Choroid plexus epithelial cell (primary cell): ENCODE measurements around the gene PRAC1.

Experiments used
- DNase-seq: peaks from one replicate; pipeline ENCODE4 v3.0.0-alpha.2; 2010; ENCODE audit warnings: low read depth
- H3K4me3 ChIP-seq: 2 replicates; pipeline ENCODE4 v1.5.1; 2011; ENCODE audit warnings: low read depth, mild to moderate bottlenecking, control low read depth, low read length, moderate library complexity
- TF ChIP-seq, protein P1 (sequence below): conservative IDR thresholded peaks from 2 replicates; pipeline ENCODE4 v1.5.1; 2011; ENCODE audit warnings: low read depth, mild to moderate bottlenecking, control low read depth, inconsistent platforms, low read length, moderate library complexity

Gene PRAC1

DNA sequence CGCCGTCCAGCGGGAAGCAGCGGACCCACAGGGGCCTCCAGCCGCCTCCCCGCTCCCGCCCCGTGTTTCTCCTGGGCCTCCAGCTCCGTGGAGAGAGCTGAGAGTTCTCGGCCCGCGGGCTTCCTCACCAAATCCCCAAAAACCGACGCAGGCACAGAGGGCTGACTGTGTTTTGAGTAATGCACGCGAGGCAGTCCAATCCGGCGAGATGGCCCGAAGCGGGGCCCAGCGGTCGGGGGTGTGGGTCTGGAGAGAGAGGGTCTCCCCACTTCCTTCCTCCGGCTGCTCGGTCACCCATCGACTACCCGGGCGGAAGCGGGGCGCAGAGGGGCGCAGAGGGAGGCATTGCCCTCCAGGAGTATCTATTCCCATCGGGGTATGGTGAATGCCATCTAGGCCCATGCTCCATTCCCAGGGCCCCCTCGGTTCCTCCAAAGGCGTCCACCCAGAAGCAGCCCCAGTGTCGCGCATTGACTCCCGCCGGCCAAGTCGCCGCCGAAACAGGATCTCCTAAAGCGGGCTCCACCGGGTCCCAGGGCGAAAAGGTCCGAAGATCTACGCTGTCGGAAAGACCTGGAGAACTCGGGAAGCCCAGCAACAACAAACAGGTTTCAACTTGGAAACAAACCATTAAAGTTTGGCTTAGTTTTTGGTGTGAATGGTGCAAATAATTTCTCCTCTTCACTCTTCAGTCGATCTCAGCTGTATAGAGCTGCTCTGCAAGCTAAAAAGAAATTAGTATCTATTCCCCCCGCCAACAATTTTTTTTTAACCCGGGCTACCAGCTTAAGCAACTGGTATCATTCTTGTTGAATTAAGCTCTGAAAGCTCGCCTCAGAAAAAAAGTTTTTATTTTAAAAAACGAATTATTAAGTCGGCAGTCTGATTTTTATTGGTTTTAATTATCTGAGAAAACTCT, 25.4 kb upstream of the PRAC1 start:
- no peak overlapping the region for H3K4me3 ChIP-seq
- DNase-seq, result no peak
- TF ChIP-seq, protein P1, sequence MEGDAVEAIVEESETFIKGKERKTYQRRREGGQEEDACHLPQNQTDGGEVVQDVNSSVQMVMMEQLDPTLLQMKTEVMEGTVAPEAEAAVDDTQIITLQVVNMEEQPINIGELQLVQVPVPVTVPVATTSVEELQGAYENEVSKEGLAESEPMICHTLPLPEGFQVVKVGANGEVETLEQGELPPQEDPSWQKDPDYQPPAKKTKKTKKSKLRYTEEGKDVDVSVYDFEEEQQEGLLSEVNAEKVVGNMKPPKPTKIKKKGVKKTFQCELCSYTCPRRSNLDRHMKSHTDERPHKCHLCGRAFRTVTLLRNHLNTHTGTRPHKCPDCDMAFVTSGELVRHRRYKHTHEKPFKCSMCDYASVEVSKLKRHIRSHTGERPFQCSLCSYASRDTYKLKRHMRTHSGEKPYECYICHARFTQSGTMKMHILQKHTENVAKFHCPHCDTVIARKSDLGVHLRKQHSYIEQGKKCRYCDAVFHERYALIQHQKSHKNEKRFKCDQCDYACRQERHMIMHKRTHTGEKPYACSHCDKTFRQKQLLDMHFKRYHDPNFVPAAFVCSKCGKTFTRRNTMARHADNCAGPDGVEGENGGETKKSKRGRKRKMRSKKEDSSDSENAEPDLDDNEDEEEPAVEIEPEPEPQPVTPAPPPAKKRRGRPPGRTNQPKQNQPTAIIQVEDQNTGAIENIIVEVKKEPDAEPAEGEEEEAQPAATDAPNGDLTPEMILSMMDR, result no peak

DNA sequence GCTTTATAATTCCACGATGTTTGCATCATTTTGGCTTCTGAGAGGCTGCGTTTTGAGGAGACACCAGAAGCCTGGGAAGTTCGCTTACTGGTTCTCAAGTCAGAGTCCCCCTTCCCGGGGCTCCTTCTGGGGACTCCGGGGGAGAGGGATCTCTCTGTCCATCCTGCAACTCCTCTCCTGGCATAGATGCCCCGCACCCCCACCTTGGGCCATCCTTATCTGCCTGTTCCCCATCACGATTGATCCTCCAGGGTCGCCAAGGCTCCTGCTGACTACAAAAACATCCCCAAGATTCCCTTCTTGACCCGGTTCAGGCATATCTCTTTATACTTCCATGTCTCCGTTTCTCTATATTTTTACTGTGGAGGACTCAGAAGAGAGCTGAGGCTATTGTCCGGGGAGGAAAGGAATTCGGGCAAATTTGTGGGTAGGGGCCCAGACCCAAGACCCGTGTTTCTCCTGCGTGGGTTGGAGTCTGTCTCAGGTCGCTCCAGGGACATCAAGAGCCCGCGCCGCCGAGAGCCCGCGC, 24.7 kb upstream of the PRAC1 start:
- no peak overlapping the region for H3K4me3 ChIP-seq
- DNase-seq, result no peak
- TF ChIP-seq, protein P1, result no peak

DNA sequence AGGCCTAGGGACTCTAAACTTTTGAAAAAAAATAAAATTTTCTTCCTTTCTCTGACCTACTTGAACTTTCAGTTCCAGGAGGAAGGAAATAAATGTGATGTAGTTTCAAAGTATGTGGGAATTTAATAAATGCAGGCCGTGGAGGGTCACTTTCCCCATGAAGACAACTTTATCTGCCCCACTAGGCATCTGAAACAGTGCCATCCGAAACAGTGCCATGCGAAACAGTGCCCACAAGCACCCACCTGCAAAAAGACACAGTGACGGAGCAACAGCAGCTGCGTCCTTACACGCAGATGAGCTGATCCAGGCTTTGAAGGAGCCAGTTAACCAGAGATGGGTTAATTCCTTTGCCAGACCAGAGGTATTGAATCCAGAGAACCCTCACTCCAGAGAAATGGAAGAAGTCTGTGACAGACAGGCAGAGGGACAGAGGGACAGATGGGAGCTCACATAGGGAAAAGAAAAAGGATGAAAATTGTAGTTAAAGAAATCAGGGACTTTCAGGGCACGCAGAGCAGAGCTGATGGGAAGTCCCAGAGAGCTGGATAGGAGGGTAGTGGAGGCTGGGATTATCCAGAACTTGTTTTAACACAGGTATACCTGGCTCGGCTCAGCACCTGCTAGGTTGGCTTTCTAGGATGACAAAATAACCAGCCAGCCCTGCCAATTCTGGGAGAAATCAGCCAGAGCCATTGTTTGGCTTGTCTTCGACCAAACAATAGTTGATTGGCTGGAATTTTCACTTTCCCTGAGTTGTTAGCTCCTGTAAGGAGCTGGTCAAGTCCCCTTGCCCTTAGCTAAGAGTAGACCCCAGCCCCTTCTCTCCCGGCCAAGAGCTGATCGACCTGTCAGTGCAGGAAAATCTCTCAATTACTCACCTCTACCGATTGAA, 23.3 kb upstream of the PRAC1 start:
- no peak for DNase-seq
- no peak overlapping the region for H3K4me3 ChIP-seq
- TF ChIP-seq, protein P1, result no peak

DNA sequence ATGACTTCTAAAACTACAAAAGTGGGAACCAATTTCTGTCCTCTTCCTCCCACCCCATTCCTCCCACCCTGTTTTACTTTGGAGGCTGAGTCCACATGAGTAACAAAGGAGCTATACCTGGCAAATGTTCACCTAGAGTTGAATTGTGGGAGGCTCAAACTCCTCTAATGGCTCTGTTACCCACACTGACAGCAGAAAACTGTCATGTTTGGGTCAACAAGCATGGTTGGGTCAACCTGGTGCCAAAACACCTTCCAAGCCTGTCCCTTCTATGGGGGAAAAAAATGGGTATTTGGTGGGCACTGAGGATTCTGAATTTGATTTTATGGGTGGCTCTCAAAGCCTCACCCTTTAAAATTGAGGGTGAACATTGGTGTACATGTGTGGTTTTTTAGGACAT, 18.2 kb upstream of the PRAC1 start:
- no peak for DNase-seq
- TF ChIP-seq, protein P1, result no peak
- no peak overlapping the region for H3K4me3 ChIP-seq

DNA sequence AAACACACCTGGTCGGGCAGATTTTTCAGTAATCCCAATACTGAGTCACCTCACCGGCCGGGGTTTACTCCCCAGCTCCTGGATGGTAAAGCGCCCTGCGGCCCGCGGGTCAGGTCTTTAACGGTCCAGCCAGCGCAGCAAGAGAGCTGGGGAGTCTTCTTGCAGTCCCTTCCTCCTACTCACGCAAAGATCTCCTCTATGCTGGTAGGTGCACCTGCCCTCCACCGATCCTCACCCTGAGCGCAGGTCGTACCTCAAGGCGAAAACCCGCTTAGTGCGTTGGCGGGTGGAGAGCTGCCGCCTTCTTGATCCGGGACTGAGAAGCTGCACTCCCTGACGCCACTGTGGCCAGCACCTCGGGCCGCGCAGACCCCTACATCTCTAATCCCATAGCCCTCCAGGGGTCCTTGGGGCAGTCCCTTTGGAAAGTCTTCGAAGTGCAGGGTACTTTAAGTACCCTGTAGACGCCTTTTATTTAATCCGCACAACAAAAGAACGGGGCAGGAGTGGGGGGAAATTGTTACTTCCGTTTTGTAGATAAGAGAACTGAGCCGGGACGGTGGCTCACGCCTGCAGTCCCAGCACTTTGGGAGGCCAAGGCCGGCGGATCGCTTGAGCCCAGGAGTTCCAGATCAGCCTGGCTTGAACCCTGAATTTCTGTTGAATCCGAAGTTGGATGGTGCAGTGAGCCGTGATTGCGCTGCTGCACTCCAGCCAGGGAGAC, 16.6 kb upstream of the PRAC1 start:
- H3K4me3 ChIP-seq, result no peak overlapping the region
- no peak for DNase-seq
- TF ChIP-seq, protein P1, result no peak

DNA sequence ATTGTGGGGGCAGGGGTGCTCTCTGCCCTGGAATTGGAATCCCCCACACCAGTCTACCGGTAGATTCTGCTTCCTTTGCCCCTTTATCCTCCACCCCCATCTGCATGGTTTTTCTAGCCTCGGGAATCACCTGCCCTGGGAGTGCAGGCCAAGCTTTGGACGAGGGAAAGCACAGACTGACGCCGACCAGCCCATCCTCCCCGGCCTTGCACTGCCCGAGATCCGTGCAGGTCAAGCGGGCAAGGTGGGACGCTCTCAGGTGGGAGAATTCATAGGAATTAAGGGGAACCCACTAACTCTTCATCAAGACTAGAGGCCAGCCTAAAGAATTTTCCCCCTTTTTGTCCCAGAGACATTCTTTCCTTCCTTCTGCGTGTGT, 16.1 kb upstream of the PRAC1 start:
- TF ChIP-seq, protein P1, result no peak
- no peak for DNase-seq
- H3K4me3 ChIP-seq, result no peak overlapping the region
